ENCODE data around the gene LRRFIP1. TPM values are rescaled to one million over a fixed set of nuclear protein-coding genes. Genes with fewer than 3 reads are reported as not detected.

LRRFIP1 gene
- total and polyA plus RNA-seq, 8 donors = 18.4 to 55.0 (median 31.7) TPM

- no peak for TF ChIP-seq CTCF (IDR thresholded peaks at IDR 0.05)
- H3K27ac ChIP-seq = no peak overlapping the region
- intact Hi-C loops (cut with DNase I) = no loop called here
- FAIRE-seq = no peak
- peak; percentile 31 to 79 (median 60) for ATAC-seq
- no peaks in the 10 kb centered on the region for H3K27me3 ChIP-seq
- WGBS, 2 donors = 38 to 53% methylated on average over 2 of the region's 2 CpGs
- H3K4me3 ChIP-seq = no peak overlapping the region
- no peaks in the 10 kb centered on the region for H3K9me3 ChIP-seq
- no peak for DNase-seq
- H3K36me3 ChIP-seq = peaks cover 0 to 4% (median 0%) of the 10 kb centered on the region in 3 donors
- no peaks in the 10 kb centered on the region for H3K4me1 ChIP-seq
Measured at GRCh38 chr2:237766340-237766739, 139.0 kb downstream of the LRRFIP1 start.

- Histone ChIP-seq H3K4me1 (no peaks in the 10 kb centered on the region), H3K9me3 (no peaks in the 10 kb centered on the region), H3K4me3 (no peak overlapping the region), H3K27me3 (no peaks in the 10 kb centered on the region), H3K27ac (no peak overlapping the region), H3K36me3 (peaks cover 0 to 9% (median 0%) of the 10 kb centered on the region in 3 donors)
- FAIRE-seq (no peak), DNase-seq (no peak), ATAC-seq (no peak)
- intact Hi-C loops (cut with DNase I) = no loop called here
- no peak for TF ChIP-seq CTCF (IDR thresholded peaks at IDR 0.05)
- WGBS, 2 donors = 92 to 93% methylated on average over 3 of the region's 3 CpGs
Measured at GRCh38 chr2:237772513-237772912, 145.1 kb downstream of the LRRFIP1 start.

GRCh38 chr2:237773826-237774225 lies 146.4 kb downstream of the LRRFIP1 start:
- FAIRE-seq = no peak
- no peak overlapping the region for H3K27ac ChIP-seq
- WGBS, 2 donors = 91 to 92% methylated on average over 15 of the region's 15 CpGs

GRCh38 chr2:237774811-237775553 lies 147.6 kb downstream of the LRRFIP1 start:
- Histone ChIP-seq H3K4me1 (no peaks in the 10 kb centered on the region), H3K36me3 (peaks cover 0 to 18% (median 0%) of the 10 kb centered on the region in 3 donors), H3K9me3 (no peaks in the 10 kb centered on the region), H3K27me3 (no peaks in the 10 kb centered on the region), H3K4me3 (no peak overlapping the region), H3K27ac (no peak overlapping the region)
- WGBS, 2 donors = 64 to 66% methylated on average over 13 of the region's 13 CpGs
- ATAC-seq (peak; percentile 86 to 97 (median 92)), DNase-seq (peak; percentile 30 to 69 (median 57)), FAIRE-seq (no peak)
- TF ChIP-seq CTCF (IDR thresholded peaks at IDR 0.05) = peak; percentile 42 to 59 (median 46)
- intact Hi-C loops (cut with DNase I) = no loop called here

More at GRCh38 chr2:237773826-237774225, 146.4 kb downstream of the LRRFIP1 start:
- Histone ChIP-seq H3K27me3 (no peaks in the 10 kb centered on the region), H3K9me3 (no peaks in the 10 kb centered on the region), H3K36me3 (peaks cover 0 to 9% (median 0%) of the 10 kb centered on the region in 3 donors), H3K4me1 (no peaks in the 10 kb centered on the region), H3K4me3 (no peak overlapping the region)
- TF ChIP-seq CTCF (IDR thresholded peaks at IDR 0.05) = no peak
- no peak for ATAC-seq
- intact Hi-C loops (cut with DNase I) = no loop called here
- no peak for DNase-seq

- intact Hi-C loops (cut with DNase I) = no loop called here
- no peaks in the 10 kb centered on the region for H3K27me3 ChIP-seq
- H3K27ac ChIP-seq = no peak overlapping the region
- H3K9me3 ChIP-seq = no peaks in the 10 kb centered on the region
- TF ChIP-seq CTCF (IDR thresholded peaks at IDR 0.05) = no peak
- no peak overlapping the region for H3K4me3 ChIP-seq
- H3K36me3 ChIP-seq = peaks cover 0 to 23% (median 4%) of the 10 kb centered on the region in 3 donors
- FAIRE-seq = no peak
- no peak for DNase-seq
- WGBS, 2 donors = 95 to 97% methylated on average over 14 of the region's 14 CpGs
- ATAC-seq = no peak
- no peaks in the 10 kb centered on the region for H3K4me1 ChIP-seq
Measured at GRCh38 chr2:237779521-237779920, 152.1 kb downstream of the LRRFIP1 start.

Measured in pancreas (tissue), 10 donors.